Measurements from ENCODE around the gene EDRF1.

DNA sequence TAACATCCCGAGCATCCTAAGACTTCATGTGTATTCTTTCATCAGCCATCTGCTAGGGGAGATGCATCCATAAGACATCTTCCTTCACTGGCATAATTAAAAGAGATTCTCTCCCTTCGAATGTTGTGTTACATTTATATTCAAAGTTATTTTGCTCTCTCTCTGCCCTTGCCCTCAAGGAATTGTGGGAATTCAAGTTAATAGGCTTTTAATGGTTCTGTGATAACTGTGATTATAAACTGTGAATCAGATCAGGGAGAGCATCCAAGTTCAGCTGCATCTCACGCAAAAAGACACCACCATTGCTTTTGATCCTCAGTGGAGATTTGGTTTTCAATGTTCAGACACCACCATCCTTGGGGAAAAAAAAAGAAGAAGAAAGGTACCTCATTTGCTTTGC lies 27.3 kb upstream of the EDRF1 start:
- TF ChIP-seq, protein P1, sequence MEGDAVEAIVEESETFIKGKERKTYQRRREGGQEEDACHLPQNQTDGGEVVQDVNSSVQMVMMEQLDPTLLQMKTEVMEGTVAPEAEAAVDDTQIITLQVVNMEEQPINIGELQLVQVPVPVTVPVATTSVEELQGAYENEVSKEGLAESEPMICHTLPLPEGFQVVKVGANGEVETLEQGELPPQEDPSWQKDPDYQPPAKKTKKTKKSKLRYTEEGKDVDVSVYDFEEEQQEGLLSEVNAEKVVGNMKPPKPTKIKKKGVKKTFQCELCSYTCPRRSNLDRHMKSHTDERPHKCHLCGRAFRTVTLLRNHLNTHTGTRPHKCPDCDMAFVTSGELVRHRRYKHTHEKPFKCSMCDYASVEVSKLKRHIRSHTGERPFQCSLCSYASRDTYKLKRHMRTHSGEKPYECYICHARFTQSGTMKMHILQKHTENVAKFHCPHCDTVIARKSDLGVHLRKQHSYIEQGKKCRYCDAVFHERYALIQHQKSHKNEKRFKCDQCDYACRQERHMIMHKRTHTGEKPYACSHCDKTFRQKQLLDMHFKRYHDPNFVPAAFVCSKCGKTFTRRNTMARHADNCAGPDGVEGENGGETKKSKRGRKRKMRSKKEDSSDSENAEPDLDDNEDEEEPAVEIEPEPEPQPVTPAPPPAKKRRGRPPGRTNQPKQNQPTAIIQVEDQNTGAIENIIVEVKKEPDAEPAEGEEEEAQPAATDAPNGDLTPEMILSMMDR (IDR thresholded peaks at IDR 0.05; ENCODE audit: low read length): no peak
- no peak for TF ChIP-seq EZH2 (optimal IDR thresholded peaks at IDR 0.05; ENCODE audit: low read depth, low read length)
